ENCODE data around the gene TRIM33. TPM values are rescaled to one million over a fixed set of nuclear protein-coding genes. Genes with fewer than 3 reads are reported as not detected.
"Not testable (repeated sequence)": the region's sequence is repeated elsewhere in the genome, so short reads cannot be mapped to it uniquely, and the experiment has no call there.

The TRIM33 gene
- total RNA-seq, 1 donor from 2014 or later: 23.4 TPM

DNA sequence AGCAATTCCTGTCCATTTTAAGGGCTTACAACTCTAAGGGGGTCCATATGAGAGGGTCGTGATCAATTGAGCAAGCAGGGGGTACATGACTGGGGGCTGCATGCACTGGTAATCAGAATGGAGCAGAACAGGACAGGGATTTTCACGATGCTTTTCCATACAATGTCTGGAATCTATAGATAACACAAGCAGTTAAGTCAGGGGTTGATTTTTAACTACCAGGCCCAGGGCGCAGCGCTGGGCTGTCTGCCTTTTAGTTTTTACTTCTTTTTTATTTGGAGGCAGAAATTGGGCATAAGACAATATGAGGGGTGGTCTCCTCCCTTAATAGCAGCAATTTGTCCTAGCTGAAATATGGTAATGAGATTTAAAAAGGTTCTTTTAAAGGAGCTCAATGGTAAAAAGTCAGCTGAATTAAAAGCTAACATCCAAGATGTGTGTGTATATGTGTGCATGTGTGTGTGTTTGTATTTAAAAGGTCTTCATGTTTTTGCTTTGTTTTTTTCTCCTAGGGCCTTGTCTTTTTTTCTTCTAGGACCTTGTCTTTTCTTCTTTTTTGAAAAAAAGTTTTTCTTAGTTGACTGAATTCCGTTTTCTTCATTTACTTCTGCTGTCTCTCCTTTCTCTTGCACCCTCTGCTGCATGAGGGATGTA lies 141.6 kb downstream of the TRIM33 start:
- intact Hi-C loops (cut with DNase I): not testable (repeated sequence)

GRCh38 chr1:114368560-114369255 lies 142.3 kb downstream of the TRIM33 start:
- intact Hi-C loops (cut with DNase I): no loop called here
- no peak for DNase-seq (ENCODE audit: low spot score)

More for the DNA sequence above, 141.6 kb downstream of the TRIM33 start:
- not testable (repeated sequence) for DNase-seq (ENCODE audit: low spot score)

GRCh38 chr1:114367810-114368209 lies 143.2 kb downstream of the TRIM33 start:
- DNase-seq (ENCODE audit: low spot score): no peak
- intact Hi-C loops (cut with DNase I): no loop called here

DNA sequence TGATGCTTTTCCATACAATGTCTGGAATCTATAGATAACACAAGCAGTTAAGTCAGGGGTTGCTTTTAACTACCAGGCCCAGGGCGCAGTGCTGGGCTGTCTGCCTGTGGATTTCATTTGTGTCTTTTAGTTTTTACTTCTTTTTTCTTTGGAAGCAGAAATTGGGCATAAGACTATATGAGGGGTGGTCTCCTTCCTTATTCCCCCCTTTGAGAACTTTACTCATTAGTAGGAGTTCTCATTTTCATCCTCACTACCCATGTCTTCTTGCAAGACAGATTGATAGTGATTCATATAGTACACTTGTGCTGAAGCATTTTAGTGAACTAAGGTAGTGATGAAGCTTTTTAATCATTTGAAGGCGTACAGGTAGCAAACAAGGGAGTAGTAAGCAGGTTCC lies 147.8 kb downstream of the TRIM33 start:
- DNase-seq (ENCODE audit: low spot score); intact Hi-C loops (cut with DNase I): not testable (repeated sequence)

- no peak for DNase-seq (ENCODE audit: low spot score)
- intact Hi-C loops (cut with DNase I): no loop called here
These were observed 151.2 kb downstream of the TRIM33 start for GRCh38 chr1:114359791-114360190.

DNA sequence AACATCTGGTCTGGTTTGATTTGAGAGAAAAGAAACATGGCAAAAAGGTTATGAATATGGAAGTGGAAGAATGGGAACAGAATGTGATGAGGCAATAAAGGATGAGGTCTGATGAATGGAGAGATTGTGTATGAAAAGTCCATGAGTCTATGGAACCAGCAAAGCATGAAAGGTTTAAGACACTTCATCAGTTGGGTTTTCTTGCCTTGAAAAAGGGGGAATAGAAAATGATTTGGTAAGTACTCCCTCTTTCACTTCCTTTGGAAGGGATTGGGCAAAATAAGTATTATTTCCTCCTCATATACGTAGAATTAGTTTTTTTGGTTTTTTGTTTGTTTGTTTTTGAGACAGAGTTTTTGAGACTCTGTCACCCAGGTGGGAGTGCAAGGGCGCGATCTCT lies 155.8 kb downstream of the TRIM33 start:
- DNase-seq (ENCODE audit: low spot score): no peak
- intact Hi-C loops (cut with DNase I): no loop called here

DNA sequence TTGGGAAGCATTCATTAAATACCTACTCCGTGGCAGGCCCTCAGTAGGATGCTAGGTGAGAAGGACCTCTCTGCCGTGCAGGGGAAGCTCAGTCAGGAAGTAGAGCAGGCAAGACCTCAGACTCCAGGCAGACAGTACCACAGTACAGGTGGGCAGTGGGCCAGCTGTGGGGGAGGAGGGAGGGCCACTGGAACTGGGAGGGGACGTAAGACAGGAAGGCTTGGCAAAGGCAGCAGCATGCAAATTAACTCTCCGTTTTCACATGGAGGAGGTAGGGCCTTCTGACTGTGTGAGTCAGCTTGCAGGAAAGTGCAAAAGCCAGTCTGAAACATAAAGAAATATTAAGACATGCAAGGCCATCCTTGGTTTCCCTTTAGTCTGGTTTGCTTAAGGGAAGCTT lies 157.7 kb downstream of the TRIM33 start:
- intact Hi-C loops (cut with DNase I): no loop called here
- DNase-seq (ENCODE audit: low spot score): peak; percentile 88

GRCh38 chr1:114352797-114353196 lies 158.2 kb downstream of the TRIM33 start:
- no peak for DNase-seq (ENCODE audit: low spot score)
- intact Hi-C loops (cut with DNase I): no loop called here

- DNase-seq (ENCODE audit: low spot score): no peak
- intact Hi-C loops (cut with DNase I): no loop called here
These were observed 160.1 kb downstream of the TRIM33 start for GRCh38 chr1:114350731-114351445.

DNA sequence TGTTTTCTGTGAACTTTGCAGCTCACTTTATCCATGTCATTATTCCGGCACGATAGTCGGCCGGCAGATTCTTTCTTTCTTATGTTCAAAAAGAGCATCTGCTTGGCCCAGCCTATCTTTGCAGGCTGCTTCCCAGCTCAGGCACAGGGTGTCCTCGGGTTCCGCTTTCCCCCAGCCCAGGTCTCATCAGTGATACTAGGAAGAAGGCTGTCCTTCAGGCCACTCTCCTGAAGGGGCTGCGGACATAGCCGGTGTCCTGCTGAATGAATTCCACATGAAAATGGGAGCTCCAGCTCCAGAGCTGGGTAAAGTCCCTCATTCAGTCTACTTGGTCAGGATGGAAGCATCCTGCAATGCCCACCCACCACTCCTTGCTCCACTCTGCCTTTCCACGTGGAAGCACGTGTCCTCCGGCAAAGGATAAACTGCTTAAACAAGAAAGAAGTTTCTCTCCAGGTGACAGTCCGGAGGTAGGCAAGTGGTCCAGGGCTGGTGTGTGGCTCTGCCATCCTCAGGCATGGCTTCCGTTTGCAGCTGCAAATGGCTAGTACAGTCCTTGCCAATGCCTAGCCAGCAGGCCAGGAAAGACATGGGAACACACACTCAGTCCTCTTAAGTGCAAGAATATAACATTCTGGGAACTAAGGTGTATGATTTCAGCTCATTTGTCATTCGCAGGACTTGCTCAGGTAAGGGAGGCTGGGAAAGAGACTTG lies 161.0 kb downstream of the TRIM33 start:
- intact Hi-C loops (cut with DNase I): loop anchor here (5.0 to 10.0 kb wide), 3 partner anchors 77 to 325 kb away; partner anchors contain the start of genes BCAS2 and DENND2C
- DNase-seq (ENCODE audit: low spot score): no peak

- no peak for DNase-seq (ENCODE audit: low spot score)
- intact Hi-C loops (cut with DNase I): loop anchor here (2.0 to 10.0 kb wide), 5 partner anchors 80 to 327 kb away; partner anchors contain the start of genes BCAS2, DENND2C and TRIM33
These were observed 163.4 kb downstream of the TRIM33 start for GRCh38 chr1:114347431-114348209.

DNA sequence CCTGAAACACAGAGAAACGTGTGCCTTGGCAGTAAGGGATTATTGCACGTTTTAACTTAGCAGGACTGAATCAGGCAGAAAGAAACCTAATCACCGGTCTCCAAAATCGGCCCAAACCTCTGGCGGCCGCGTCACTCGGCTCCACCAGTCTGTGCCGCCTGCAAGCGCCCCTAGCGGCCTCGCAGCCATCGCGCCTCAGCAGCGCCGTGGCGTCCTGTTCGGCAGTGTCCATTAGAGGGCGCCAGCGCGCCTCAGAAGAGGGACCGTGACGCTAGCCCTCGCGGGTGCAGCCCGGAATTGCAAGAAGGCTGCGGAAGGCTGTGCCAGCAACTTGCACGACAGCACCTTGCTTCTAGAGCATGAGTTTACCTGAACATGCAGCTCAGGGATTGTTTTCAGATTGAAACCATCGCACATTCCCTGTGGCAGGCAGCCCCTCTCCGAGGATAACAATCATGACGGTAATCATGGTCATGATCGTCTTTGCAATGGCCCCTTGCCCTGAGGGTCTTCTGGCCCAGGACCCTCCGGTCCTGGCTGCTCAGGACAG lies 164.4 kb downstream of the TRIM33 start:
- DNase-seq (ENCODE audit: low spot score): peak; percentile 97
- intact Hi-C loops (cut with DNase I): loop anchor here (2.0 to 10.0 kb wide), 5 partner anchors 81 to 328 kb away; partner anchors contain the start of genes BCAS2, DENND2C and TRIM33

DNA sequence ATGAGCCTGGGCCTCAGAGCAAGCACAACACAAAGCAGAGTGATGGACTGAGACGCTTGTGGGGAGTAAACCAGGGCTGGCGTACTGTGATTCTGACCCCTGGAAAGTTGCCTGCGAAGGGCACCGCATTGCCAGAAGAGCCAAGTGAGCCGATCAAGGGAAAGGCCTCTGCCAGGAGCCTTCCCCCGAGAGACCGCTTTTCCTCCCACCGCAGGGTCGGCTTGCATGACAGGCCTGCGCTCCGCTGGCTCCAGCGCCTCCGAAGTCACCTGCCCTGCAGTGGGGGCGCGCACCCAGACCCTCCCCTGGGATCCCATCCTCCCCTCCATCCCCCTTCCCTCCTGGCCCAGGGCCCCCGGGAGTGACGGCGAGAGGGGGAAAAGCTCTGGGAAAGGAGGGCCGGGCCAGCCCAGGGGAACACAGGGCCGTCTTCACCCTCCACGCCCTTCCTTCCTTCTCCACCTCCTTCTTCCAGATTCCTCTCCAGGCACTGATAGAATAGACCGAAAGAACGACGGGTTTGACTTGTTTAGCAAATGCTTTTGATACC lies 165.0 kb downstream of the TRIM33 start:
- intact Hi-C loops (cut with DNase I): loop anchor here (2.0 to 10.0 kb wide), 5 partner anchors 81 to 329 kb away; partner anchors contain the start of genes BCAS2, DENND2C and TRIM33
- DNase-seq (ENCODE audit: low spot score): no peak

GRCh38 chr1:114344656-114345055 lies 166.3 kb downstream of the TRIM33 start:
- intact Hi-C loops (cut with DNase I): loop anchor here (5.0 to 10.0 kb wide), 3 partner anchors 83 to 330 kb away; partner anchors contain the start of genes BCAS2 and DENND2C
- no peak for DNase-seq (ENCODE audit: low spot score)
